IPS-15b (cell line): ENCODE data around the gene MTPN.

Experiments
- H3K27me3 ChIP-seq: one replicate; pipeline ENCODE4 v1.6.1; 2013; ENCODE audit warnings: low read length; ENCODE audit not compliant: control insufficient read depth, insufficient read depth
- H3K36me3 ChIP-seq: one replicate; pipeline ENCODE4 v1.6.1; 2013; ENCODE audit warnings: low read length; ENCODE audit not compliant: control insufficient read depth, insufficient read depth
- H3K4me1 ChIP-seq: one replicate; pipeline ENCODE4 v1.6.1; 2013; ENCODE audit warnings: mild to moderate bottlenecking, low read length; ENCODE audit not compliant: control insufficient read depth, insufficient read depth
- H3K4me3 ChIP-seq: one replicate; pipeline ENCODE4 v1.5.1; 2013; ENCODE audit warnings: low read depth, low read length
- H3K9ac ChIP-seq: one replicate; pipeline ENCODE4 v1.6.1; 2013; ENCODE audit warnings: low read depth, mild to moderate bottlenecking, low read length
- H3K9me3 ChIP-seq: one replicate; pipeline ENCODE4 v1.6.1; 2013; ENCODE audit warnings: mild to moderate bottlenecking, low read length; ENCODE audit not compliant: control insufficient read depth, insufficient read depth

Gene MTPN

GRCh38 chr7:135980012-135980551, 2.9 kb upstream of the MTPN start:
- no peaks in the 10 kb centered on the region for H3K27me3 ChIP-seq
- no peaks in the 10 kb centered on the region for H3K36me3 ChIP-seq
- H3K9me3 ChIP-seq, result no peaks in the 10 kb centered on the region
- no peak overlapping the region for H3K4me3 ChIP-seq
- no peaks in the 10 kb centered on the region for H3K4me1 ChIP-seq
- H3K9ac ChIP-seq, result no peak overlapping the region

GRCh38 chr7:135979471-135980011, 2.4 kb upstream of the MTPN start:
- Histone ChIP-seq H3K4me3 (no peak overlapping the region), H3K9me3 (no peaks in the 10 kb centered on the region), H3K9ac (no peak overlapping the region), H3K27me3 (no peaks in the 10 kb centered on the region), H3K36me3 (no peaks in the 10 kb centered on the region), H3K4me1 (peaks cover 2% of the 10 kb centered on the region)

DNA sequence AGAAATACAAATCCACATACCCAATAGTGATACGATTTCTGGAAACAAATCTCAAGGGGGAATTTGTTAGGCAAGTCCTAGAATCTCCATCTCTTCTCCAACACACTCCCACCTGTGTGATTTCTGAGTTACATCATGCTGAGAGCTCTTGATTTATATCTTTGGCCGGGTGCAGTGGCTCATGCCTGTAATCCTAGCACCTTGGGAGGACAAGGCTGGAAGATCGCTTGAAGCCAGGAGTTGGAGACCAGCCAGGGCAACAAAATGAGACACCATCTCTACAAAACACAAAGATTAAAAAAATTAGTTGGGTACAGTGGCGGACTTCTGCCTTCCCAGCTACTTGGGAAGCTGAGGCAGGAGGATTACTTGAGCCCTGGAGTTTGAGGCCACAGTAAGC, 1.5 kb upstream of the MTPN start:
- H3K36me3 ChIP-seq, result no peaks in the 10 kb centered on the region
- H3K4me3 ChIP-seq, result no peak overlapping the region
- no peak overlapping the region for H3K9ac ChIP-seq
- no peaks in the 10 kb centered on the region for H3K27me3 ChIP-seq
- peaks cover 2% of the 10 kb centered on the region for H3K4me1 ChIP-seq
- no peaks in the 10 kb centered on the region for H3K9me3 ChIP-seq

DNA sequence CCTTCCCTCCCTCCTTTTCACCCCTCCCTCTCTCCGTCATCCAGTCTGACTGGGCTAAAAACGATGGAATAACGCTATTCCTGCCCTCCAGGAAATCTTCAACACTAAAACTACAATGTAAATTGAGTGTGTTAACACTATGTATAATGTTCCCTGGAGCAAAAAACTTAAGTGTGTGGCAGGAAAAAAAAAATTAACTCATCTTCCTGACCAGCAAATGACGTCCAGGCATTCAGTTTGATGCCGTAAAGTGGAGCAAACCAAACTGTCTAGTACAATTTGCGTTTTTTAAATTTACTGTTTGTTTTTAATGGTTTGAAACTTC, 545 bp upstream of the MTPN start:
- Histone ChIP-seq H3K4me3 (peak overlapping the region; percentile 86), H3K4me1 (peaks cover 2% of the 10 kb centered on the region), H3K27me3 (no peaks in the 10 kb centered on the region), H3K9ac (no peak overlapping the region), H3K36me3 (no peaks in the 10 kb centered on the region), H3K9me3 (no peaks in the 10 kb centered on the region)

DNA sequence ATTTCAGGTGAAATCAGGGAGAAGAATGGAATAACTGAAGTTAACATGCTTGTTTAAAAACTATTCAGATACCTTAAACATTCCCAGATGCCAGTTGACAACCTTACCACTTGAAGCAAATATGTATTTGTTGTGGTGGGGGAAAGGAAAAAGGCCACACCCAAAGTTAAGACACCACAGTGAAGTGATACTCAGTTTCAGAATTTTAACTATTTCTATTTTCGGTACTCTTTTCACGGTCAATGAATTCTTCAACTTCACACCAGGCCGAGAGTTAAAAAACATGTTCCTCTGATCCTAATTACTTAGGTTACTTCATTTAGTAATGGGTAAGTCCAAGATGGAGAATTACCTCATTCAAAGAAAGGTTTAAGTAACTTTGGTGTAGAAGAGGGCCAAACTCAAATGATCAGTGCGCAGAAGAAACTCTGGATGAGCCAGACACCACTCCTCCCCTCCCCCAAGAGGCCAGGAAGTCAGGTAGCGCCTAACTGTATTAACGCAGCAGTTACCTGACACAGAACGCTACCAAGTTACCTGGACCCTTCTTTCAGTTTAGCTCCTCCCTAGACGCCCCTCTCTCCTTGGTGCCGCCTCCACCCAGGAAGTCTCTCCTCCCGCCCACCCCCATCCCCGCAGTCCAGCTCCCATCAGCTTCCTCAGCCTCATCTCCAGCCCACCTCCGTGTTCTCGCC, 700 bp downstream of the MTPN start:
- peak overlapping the region; percentile 86 for H3K4me3 ChIP-seq
- no peaks in the 10 kb centered on the region for H3K36me3 ChIP-seq
- H3K9ac ChIP-seq, result peak overlapping the region; percentile 81
- H3K9me3 ChIP-seq, result no peaks in the 10 kb centered on the region
- peaks cover 2% of the 10 kb centered on the region for H3K4me1 ChIP-seq
- no peaks in the 10 kb centered on the region for H3K27me3 ChIP-seq

GRCh38 chr7:135975166-135975565, 2.0 kb downstream of the MTPN start:
- H3K4me1 ChIP-seq, result peaks cover 2% of the 10 kb centered on the region
- no peaks in the 10 kb centered on the region for H3K9me3 ChIP-seq
- H3K9ac ChIP-seq, result no peak overlapping the region
- H3K27me3 ChIP-seq, result no peaks in the 10 kb centered on the region
- no peaks in the 10 kb centered on the region for H3K36me3 ChIP-seq
- H3K4me3 ChIP-seq, result no peak overlapping the region

DNA sequence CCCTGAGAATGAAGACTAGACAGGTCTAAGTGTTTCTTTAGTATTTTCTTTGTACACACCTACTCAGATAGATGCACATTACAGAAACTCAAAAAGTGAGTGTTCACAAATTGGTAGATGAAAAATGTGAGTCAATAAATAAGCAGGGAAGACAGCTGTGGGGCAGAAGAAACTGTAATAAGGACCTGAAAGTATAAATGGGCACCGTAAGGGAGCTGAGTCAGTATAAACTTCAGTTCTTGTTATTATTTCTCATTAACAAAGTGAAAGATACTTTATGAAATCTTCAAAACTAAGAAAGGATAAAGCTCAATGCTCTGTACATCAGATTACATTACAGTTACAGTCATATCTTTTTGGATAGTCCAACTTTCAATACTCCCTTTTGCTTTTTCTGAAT, 2.5 kb downstream of the MTPN start:
- Histone ChIP-seq H3K4me3 (no peak overlapping the region), H3K27me3 (no peaks in the 10 kb centered on the region), H3K36me3 (no peaks in the 10 kb centered on the region), H3K4me1 (peaks cover 2% of the 10 kb centered on the region), H3K9ac (no peak overlapping the region), H3K9me3 (no peaks in the 10 kb centered on the region)

GRCh38 chr7:135971366-135971725, 5.8 kb downstream of the MTPN start:
- no peaks in the 10 kb centered on the region for H3K36me3 ChIP-seq
- H3K9ac ChIP-seq, result no peak overlapping the region
- peaks cover 2% of the 10 kb centered on the region for H3K4me1 ChIP-seq
- no peaks in the 10 kb centered on the region for H3K9me3 ChIP-seq
- no peaks in the 10 kb centered on the region for H3K27me3 ChIP-seq
- no peak overlapping the region for H3K4me3 ChIP-seq

DNA sequence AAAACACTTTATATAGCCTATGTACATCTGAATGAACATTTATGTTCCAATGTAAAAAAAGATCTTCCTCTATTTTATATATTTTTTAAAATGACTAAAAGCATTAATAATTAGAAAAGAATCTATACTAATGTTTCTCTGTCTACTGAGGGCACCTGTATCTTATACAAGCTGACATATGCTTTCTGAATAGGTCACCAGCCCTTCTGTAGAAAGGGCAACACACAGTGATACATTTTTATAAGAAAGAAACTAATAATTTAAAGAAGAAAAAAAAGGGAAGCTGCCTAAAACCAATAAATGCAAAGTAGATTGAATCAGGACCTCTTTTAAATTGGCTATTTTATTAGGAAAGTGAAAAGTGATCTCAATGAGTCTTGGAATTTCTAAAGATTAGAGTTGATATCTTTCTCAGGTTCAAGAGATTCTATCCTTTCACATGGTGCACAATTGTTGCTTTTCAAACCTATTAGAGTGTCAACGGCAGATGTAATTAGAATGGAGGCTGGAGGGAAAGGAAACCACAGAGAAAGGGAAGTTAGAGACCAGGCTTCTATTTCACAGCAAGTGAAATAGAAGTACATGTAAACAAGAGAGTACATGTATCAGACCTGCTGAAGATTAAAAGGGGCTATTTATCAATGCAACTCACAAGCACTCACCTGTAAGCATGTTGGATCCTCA, 6.3 kb downstream of the MTPN start:
- H3K9ac ChIP-seq, result no peak overlapping the region
- H3K36me3 ChIP-seq, result no peaks in the 10 kb centered on the region
- H3K27me3 ChIP-seq, result no peaks in the 10 kb centered on the region
- H3K9me3 ChIP-seq, result no peaks in the 10 kb centered on the region
- peaks cover 2% of the 10 kb centered on the region for H3K4me1 ChIP-seq
- H3K4me3 ChIP-seq, result no peak overlapping the region

GRCh38 chr7:135970045-135970444, 7.1 kb downstream of the MTPN start:
- no peak overlapping the region for H3K9ac ChIP-seq
- peaks cover 2% of the 10 kb centered on the region for H3K4me1 ChIP-seq
- H3K27me3 ChIP-seq, result no peaks in the 10 kb centered on the region
- no peaks in the 10 kb centered on the region for H3K9me3 ChIP-seq
- H3K4me3 ChIP-seq, result no peak overlapping the region
- no peaks in the 10 kb centered on the region for H3K36me3 ChIP-seq

DNA sequence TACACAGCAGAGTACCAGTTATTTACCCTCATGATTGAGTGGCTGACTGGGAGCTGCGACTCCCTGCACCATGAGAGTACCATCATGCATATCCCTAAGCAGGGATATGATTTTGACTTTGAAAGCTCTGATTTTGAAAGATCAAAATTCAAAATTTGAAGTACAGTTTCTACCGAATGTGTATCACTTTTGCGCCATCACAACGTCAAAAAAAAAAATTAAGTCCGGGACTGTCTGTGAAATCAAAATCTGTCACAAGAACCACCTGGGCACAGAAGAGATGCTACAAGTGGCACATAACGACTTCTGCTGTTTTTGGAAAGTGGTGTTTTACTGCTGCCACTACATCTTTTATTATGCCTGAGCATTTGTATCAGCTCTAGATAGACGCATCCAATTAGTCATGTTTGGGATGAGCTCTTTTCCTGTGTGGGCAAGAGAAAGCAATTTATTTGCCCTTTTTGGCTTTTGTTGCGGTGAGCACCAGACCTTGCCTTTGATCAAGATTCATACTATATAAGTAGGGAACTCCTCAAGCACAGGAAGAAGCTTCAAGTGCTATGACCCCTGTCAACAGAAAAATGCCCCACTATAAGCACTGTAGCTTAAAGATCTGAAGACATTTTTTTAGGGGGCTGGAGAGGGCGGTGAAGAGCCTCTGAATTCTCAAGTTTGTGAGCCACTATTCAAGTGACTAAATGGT, 10.7 kb downstream of the MTPN start:
- H3K9me3 ChIP-seq, result no peaks in the 10 kb centered on the region
- no peaks in the 10 kb centered on the region for H3K4me1 ChIP-seq

More for the DNA sequence above, 10.7 kb downstream of the MTPN start:
- no peaks in the 10 kb centered on the region for H3K27me3 ChIP-seq
- no peaks in the 10 kb centered on the region for H3K36me3 ChIP-seq
- H3K9ac ChIP-seq, result no peak overlapping the region
- H3K4me3 ChIP-seq, result no peak overlapping the region
